ENCODE measurements around the gene HOXA7.

Gene HOXA7

DNA sequence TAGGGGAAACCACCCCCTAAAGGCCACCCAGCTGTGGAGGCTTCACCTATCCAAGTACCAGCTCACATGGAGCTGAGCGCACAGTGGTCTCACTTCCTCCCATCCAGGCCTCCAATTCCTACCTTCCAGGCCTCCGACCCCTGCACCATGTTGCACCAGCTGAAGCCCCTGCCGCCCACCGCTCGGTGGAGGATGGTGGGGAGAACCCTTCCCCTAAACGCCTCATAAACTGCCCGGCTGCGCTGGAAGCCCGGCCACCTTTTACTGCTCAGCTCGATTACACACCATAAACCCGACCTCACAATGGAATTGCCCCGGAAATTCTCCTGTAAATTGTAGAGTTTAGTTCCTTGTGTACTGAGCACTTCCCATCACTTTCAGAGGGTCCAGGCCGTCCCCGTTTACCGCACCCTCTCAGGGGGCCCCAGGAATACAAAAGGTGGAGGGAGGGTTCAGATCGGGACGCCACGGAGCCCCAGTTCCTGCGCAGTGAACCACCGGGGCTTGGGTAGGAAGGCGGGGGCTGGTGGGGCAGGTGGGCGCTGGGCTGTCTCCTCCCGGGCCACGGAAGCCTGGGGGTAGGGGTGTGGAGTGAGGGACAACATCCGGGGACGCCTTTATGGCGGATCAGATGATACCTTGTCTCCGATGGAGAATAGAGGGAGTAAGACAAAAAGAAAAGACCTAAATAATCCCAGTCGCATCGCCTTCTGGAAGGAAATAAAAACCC lies 1.4 kb upstream of the HOXA7 start:
- no peak for DNase-seq

DNA sequence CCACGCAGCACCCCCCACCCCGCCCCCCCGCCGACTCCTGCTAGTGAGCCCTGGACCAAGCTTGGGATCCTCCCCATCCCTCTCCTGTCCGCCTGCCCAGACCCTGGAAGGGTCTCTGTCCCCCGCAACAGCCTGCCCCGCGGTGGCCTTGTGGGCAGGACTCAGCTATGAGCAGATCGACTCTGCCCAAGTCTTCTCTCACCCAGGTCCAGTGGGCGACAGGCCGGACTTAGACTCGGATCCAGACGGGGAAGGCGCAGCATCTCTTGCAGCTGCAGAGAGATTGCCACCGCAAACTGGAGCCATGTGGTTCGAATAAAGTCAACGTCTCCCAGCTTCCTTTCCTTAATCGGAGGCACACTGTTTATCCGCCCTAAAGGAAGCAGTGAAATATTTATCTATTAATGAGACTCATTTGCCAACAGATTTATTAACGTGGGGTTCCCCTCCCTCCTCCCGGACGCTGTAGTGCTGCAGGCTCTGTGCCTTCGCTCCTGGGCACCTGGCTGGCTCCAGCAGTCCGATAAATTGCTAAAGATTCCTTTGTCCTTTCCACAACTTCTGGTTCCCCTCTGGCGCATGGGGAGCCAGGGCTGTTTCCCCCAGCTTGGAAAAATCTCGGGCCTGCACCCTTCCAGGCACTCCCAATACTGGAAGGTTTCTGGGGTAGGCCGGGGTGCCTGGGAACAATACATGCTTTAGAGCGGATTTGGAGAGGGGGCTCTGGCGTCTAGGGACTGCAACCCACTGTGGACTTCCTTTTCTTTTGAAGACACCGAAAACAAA lies 634 bp upstream of the HOXA7 start:
- DNase-seq, result no peak

- peak; percentile 70 for DNase-seq
These were observed 513 bp downstream of the HOXA7 start for GRCh38 chr7:27155816-27156507.

GRCh38 chr7:27154901-27155815 lies 1.3 kb downstream of the HOXA7 start:
- no peak for DNase-seq

- no peak for DNase-seq
These were observed 2.1 kb downstream of the HOXA7 start for GRCh38 chr7:27154369-27154768.

DNA sequence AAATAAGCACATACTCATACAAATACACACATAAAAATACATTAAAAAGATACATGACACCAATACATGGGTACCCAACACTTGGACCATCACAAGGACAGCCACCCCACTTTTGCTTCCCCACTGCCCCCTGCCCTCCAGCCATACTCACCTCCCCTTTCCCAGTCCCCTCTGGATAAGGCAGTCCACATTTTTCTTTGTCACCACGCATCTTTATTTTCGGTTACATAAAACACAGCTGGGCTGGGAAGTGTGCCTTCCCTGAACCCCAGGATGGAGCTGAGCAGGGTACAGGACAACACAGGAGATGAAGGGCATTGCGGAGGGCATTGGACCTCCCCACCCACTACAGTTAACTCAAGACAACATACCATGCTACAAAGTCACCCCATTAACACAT lies 2.9 kb downstream of the HOXA7 start:
- DNase-seq, result no peak

DNA sequence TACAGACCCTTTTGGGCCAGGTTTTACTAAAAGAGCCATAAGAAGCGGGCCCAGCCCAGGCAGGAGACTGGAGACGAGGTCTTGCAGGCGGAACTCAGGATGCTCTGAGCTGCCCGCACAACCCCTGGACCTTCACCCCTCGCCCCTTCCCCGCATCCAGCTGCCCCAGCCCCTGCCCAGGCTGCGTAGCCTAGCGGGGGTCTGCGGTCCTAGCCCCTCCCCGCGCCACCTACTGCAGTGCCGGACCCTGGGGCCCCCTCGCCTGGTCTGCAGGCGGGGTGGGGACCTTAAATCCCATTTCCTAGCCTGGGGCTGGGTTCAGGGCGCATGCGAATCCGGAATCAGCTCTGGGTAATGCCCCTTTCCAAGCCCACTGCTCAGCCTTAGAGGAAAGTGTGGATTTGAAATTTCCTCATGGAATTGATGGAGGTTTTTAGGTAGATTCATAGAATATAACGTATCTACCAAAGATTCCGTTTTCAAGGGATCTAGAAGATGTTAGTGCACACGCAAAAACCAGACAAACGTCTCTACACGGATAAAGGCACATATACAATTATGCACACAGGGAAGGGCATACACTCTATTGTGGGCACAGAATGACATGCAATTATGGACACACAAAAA lies 3.5 kb downstream of the HOXA7 start:
- DNase-seq, result no peak

DNA sequence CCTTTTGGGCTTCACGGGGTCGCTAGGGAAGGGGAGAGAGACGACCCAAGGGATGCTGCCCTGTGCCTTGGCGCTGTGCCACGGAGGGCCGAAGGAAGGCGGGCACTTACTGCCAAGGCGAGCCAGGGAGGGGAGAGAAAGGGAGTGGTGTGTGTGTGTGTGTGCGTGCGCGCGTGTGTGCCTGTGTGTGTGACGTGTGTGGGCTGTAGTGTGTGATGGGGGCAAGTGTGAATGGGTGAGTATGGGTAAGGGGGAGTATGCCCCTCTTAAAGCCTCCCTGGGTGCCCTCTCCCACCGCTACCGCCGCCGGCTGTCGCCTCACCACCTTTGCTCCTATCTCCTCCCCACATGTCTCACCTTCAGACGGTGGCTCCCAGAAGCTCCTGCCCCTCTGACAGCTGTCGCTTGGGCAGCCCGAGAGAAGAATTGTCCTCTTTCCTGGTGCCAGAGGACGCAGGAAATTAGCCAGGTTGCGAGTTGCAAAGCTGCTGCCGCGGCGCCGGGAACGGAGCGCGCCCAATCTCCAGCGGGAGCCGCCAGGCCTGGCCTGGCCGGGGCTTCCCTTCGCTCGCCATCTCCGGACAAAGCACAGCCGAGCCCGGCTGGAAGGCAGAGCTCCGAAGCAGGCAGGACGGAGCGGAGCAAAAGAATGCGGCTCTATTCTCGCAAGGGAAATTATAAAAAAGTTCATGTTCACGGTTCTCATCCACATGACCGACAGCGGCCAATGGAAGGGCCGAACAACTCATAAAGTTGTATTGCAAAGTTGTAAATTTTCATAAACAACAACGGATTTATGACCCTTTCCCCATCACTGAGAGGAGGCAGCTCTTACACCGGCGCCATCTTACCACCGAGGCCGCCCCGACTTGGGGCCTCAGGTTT lies 4.3 kb downstream of the HOXA7 start, which contains the start of gene HOXA3:
TSS of gene HOXA3 (minus strand) at position 653 of the 885 bp plus-strand sequence. CDS start 41,943 bp downstream, outside the sequence.
- DNase-seq, result no peak

GRCh38 chr7:27151341-27151930 lies 5.0 kb downstream of the HOXA7 start:
- DNase-seq, result no peak

DNA sequence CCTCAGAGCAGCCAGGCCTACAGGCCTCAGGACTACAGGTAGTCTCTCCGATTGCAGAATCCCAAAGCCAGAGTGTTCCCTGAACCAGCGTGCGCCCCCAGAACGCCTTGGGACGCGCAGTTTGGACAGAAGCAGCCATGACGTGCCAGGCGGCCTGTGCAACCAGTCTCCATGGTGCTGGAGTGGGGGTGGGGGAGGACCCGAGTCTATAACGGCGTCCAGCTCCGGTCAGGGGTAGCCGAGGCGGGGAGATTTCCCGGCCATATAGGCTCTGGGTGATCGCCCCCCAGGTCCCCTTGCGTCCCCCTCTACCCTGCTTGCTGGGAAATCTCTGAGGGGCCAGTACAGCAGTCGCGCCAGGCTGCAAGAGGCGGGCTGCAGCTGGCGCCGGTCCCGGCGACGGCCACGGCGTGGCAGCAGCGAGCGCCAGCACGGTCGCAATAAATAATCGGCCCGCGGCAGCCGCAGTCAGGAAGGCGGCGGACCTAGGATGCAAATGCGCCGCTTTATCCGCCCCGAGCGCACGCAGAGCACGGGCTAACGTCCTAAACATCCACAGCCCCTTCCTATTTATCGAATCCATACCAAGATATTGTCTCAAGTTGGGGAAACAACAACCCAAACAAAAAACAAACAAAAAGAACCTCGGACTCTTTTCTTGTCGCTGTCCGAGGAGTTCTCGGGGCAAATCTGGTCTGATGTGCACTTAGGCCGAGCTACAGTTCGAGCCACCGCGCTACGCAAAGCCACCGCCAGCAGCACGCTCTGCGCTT lies 5.7 kb downstream of the HOXA7 start:
- peak; percentile 80 for DNase-seq

GRCh38 chr7:27149842-27150567 lies 6.5 kb downstream of the HOXA7 start:
- peak; percentile 32 for DNase-seq

DNA sequence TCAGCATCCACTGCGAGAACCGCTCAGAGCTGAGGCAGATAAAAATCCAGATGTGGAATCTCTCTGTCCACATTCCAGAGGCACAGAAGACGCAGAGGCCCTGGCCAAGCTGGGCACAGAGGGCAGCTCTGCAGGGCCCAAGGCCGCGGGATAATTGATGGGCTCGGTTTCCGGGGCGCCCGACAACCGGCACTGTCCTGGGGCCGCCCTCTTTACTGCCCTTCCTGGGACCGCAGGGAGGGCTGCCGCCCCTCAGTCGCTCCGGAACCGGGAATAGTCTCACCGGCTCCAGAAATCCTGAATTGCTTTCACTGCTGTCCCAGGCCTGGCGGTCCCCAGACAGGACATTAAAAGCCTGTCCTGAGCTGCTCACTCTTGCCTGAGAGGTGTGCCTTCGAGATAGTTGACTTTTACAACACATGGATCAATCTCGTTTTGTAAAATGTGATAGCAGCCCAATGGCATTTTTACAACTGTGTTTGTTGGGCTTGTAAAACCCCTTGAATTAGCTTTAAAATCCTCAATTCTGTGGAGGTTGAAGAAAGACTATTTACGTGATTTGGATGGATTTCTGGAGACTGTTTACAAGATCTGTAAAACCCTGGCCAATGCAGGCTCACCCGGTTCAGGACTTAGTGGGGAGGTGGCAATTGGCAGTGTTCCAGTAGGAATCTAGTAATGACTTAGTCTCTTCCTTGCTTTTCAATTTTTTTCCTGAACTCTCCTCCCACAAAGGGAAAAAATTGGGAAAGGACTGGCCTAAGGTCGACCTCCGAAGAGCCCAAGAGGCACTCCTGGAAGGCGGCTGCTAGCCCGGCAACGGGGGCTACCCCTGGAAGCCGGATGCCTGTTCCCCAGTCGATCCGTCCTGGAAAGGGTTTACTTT lies 7.5 kb downstream of the HOXA7 start:
- no peak for DNase-seq

- no peak for DNase-seq
These were observed 8.3 kb downstream of the HOXA7 start for GRCh38 chr7:27148031-27148755.

GRCh38 chr7:27147199-27148030 lies 9.1 kb downstream of the HOXA7 start, which contains the start of gene HOXA6:
Gene HOXA6, minus strand, starts transcription at chr7:27147774. Its CDS starts 25 bp downstream, at chr7:27147749.
- no peak for DNase-seq

DNA sequence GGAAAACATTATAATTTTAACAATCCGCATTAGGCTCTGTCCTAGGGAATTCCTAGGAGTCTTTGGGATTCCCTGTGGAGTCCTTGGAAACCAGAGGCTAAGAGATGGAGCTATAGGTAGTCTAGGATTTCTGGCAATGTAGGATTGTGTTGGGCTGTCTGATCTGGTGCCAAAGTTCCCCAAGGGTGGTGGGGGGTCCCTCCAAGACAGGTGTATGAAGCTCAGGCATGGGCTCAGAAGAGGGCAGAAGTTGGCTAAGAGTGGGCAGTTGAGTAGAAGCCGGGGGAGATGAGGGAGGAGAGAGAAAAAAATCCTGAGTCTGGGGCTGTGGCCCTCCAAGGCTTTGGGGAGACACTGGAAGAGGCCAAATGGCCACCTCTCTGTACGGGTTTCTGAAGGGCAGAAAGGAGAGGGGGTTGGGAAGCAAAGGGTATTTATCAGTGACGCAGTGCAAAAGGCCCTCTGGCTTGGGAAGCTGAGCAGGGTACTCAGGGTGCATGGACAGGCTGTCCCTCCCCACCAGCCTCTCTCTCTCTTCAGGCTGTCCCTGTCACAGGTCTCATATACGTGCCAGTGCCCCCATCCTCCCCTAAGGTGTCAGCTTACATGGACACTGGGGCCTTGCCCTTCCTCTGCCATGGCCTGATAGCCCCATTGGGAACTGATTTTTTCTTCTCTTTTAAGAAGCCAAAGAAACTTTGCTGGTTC lies 9.8 kb downstream of the HOXA7 start:
- DNase-seq, result no peak
